Stimulated activated effector memory CD8-positive, alpha-beta T cell treated with anti-CD3 and anti-CD28 coated beads, Interleukin-12 subunit alpha, Interleukin-12 subunit beta, amount 100 ng/mL, for 72 hours (primary cell): Measurements from ENCODE around the gene SLC1A7.

Source experiments
- ATAC-seq: fragments of 150-1000 bp; cut with Tn5 transposase; 2 replicates; pipeline ENCODE4 v1.10.0; 2021
- DNase-seq, 2 donors: peaks; one replicate each; pipeline ENCODE4 v3.0.0; 2021 to 2022; ENCODE audit warnings: low spot score in 2 of 2
- H3K27ac Mint-ChIP-seq: one replicate; pipeline ENCODE4 v1.8.0; 2022; ENCODE audit warnings: mild to moderate bottlenecking, mixed read lengths
- H3K36me3 Mint-ChIP-seq: one replicate; pipeline ENCODE4 v1.8.0; 2022; ENCODE audit warnings: mild to moderate bottlenecking, mixed read lengths
- H3K4me1 Mint-ChIP-seq: one replicate; pipeline ENCODE4 v1.8.0; 2022; ENCODE audit warnings: mixed read lengths
- H3K4me3 Mint-ChIP-seq: one replicate; pipeline ENCODE4 v1.8.0; 2022; ENCODE audit warnings: mild to moderate bottlenecking, mixed read lengths
- H3K9me3 Mint-ChIP-seq: one replicate; pipeline ENCODE4 v1.8.0; 2022; ENCODE audit warnings: mixed read lengths

SLC1A7 gene

DNA sequence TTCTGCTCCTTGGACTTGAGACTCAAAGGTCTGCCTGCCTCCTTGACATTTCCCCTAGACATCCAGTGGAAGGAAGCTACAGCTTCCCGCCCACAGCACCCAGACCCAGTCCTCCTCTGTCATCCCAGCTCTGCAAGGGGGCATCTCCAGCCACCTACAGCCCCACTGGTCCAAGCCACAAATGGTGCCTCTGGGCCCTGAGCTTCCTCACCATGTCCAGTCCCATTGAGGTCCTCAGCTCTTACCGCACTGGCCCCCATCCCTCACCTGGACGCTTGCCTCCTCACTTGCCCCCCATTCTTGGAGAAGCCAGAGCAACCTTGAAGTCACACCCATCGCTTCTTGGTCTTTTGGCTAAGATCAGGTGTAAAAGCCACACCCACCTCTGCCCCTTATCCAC lies 67.2 kb downstream of the SLC1A7 start:
- Mint-ChIP-seq H3K4me3 (no peak overlapping the region), H3K36me3 (no peaks in the 10 kb centered on the region), H3K27ac (no peak overlapping the region), H3K9me3 (no peaks in the 10 kb centered on the region), H3K4me1 (peaks cover 11% of the 10 kb centered on the region)
- ATAC-seq (no peak), DNase-seq (no peak)

DNA sequence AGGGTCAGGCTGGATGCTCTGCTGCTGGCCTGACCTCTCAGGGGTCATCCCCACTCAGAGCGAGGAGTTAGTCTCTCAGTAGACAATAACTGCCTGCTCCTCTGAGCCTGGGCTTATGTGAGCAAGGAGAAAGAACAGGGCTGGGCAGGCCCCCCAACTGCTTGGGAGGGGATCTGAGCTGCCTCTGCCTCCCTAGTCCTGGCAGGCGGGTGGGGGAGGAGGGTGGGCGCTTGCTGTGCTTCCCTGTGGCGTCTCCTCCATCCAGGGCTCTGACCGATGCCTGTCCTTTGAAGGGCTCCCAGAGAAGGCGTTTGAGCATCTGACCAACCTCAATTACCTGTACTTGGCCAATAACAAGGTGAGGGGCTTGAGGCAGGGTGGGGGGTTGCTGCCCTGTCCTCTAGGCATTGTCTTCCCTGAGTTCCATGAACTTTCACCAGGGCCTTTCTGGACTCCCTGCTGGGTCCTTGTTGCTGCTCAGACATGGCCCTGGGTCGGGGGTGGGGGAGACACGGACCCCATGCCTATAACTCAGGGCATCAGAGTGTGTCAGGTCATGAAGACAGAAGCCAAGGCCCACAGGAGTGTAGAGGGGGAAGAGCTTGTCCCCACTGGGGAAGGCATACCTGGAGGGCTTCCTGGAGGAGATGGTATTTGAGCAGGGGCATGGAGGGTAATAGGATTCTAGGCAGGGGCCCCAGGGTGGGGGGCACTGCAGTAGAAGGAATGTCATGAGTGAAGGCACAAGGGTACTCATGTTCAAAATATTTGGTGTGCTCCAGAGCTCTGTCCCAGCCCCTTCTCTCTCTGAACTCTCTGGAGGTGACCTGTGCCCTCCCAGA lies 67.9 kb downstream of the SLC1A7 start:
- H3K9me3 Mint-ChIP-seq = no peaks in the 10 kb centered on the region
- H3K4me3 Mint-ChIP-seq = no peak overlapping the region
- H3K36me3 Mint-ChIP-seq = no peaks in the 10 kb centered on the region
- DNase-seq (no peak), ATAC-seq (no peak)
- peaks cover 11% of the 10 kb centered on the region for H3K4me1 Mint-ChIP-seq
- H3K27ac Mint-ChIP-seq = no peak overlapping the region

GRCh38 chr1:53073868-53074311 lies 68.5 kb downstream of the SLC1A7 start:
- ATAC-seq = no peak
- no peaks in the 10 kb centered on the region for H3K9me3 Mint-ChIP-seq
- H3K27ac Mint-ChIP-seq = no peak overlapping the region
- no peak overlapping the region for H3K4me3 Mint-ChIP-seq
- H3K4me1 Mint-ChIP-seq = peaks cover 11% of the 10 kb centered on the region
- no peak for DNase-seq
- no peaks in the 10 kb centered on the region for H3K36me3 Mint-ChIP-seq

- Mint-ChIP-seq H3K9me3 (no peaks in the 10 kb centered on the region), H3K36me3 (no peaks in the 10 kb centered on the region), H3K4me3 (no peak overlapping the region), H3K4me1 (peaks cover 11% of the 10 kb centered on the region), H3K27ac (no peak overlapping the region)
- DNase-seq (no peak), ATAC-seq (no peak)
These were observed 69.2 kb downstream of the SLC1A7 start for GRCh38 chr1:53073287-53073686.

DNA sequence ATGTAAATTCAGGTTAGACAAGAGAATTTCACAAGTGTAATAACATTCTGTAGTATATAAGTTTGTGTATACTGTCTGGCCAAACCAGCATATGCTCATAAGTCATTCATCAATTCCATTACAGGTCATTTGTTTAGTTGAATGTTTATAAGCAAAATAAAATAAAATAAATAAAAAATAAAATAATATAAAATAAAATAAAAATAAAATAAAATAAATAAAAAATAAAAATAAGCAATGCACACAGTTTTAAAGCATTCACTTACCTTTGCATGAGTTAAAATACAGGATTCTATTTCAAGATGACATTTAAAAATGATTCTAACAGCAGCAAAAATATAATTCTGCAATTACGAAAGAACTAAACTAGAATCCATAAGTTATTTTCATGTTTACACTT lies 70.5 kb downstream of the SLC1A7 start:
- Mint-ChIP-seq H3K27ac (peak overlapping the region; percentile 23), H3K36me3 (no peaks in the 10 kb centered on the region), H3K9me3 (no peaks in the 10 kb centered on the region), H3K4me3 (no peak overlapping the region), H3K4me1 (peaks cover 11% of the 10 kb centered on the region)
- no peak for DNase-seq
- no peak for ATAC-seq

DNA sequence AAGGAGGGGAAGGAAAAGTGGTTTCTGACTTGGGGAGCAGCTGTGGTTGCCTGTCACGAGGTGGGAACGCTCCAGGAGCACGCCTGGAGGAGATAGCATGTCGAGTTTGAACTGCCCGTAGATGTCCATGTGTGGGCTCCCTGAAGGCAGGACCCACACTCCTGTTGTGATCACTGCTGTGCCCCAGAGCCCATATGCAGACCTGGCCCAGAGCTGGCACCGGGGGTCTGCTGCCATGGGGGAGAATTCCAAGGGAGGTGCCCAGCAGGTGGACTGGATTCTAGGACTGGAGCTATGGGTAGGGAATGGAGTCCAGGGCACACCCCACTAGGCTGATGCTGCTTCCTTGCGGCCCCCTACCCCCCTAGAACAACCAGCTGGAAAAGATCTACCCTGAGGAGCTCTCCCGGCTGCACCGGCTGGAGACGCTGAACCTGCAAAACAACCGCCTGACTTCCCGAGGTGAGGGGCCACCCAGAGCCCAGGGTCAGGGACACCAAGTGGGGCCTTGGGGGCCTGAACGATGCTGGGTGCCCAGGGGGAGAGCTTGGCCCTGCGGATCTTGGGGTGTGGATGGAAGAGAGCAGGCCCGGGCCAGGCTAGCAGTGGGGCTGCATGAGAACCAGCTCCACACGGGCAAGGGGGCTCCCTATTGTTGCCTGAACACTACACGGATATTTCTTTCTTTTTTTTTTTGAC lies 71.1 kb downstream of the SLC1A7 start:
- ATAC-seq (no peak), DNase-seq (no peak)
- Mint-ChIP-seq H3K4me1 (peaks cover 11% of the 10 kb centered on the region), H3K27ac (peak overlapping the region; percentile 23), H3K9me3 (no peaks in the 10 kb centered on the region), H3K36me3 (no peaks in the 10 kb centered on the region), H3K4me3 (no peak overlapping the region)

DNA sequence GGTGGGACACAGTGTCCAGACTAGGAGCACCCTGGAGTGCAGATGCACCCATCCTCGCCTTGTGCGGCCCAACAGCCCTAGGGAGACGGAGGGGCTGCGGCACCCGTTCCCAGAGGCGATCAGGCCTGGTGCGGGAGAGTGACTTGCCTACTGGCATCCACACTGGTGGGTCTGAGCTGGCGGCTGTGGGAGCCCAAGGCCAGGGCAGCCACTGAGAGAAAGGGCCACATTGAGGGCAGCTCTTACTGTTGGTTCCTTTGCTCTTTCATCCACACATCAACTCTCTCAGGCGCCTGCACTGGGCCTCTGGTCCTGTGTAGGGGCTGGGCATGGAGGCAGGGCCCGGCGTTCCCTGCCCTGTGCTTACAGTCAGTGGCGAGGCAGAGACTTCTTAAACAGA lies 71.8 kb downstream of the SLC1A7 start:
- no peak for DNase-seq
- H3K4me1 Mint-ChIP-seq = peaks cover 11% of the 10 kb centered on the region

DNA sequence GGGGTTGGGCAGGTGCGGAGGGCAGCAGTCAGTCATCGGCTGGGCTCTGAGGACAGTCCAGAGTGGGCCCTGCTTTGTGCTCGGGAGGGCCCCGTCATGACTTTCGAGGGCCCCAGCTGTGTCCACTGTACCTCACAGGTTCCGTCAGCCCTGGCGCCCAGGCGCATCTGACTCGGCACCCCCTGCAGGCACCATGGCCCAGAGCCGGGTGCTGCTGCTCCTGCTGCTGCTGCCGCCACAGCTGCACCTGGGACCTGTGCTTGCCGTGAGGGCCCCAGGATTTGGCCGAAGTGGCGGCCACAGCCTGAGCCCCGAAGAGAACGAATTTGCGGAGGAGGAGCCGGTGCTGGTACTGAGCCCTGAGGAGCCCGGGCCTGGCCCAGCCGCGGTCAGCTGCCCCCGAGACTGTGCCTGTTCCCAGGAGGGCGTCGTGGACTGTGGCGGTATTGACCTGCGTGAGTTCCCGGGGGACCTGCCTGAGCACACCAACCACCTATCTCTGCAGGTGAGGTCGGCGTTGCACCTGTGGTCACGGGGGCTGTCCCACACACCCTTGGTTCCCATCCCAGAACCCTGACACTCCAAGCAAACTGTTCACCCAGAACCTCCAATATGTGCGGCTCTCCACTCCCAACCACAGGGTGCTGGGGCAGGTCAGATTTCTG lies 72.6 kb downstream of the SLC1A7 start:
- DNase-seq = no peak
- no peak overlapping the region for H3K4me3 Mint-ChIP-seq
- H3K27ac Mint-ChIP-seq = no peak overlapping the region
- H3K36me3 Mint-ChIP-seq = no peaks in the 10 kb centered on the region
- no peak for ATAC-seq
- H3K9me3 Mint-ChIP-seq = no peaks in the 10 kb centered on the region
- H3K4me1 Mint-ChIP-seq = peaks cover 2% of the 10 kb centered on the region

More for the DNA sequence above, 71.8 kb downstream of the SLC1A7 start:
- Mint-ChIP-seq H3K9me3 (no peaks in the 10 kb centered on the region), H3K4me3 (no peak overlapping the region), H3K36me3 (no peaks in the 10 kb centered on the region), H3K27ac (no peak overlapping the region)
- peak; percentile 22 for ATAC-seq

GRCh38 chr1:53069265-53069662 lies 73.2 kb downstream of the SLC1A7 start:
- no peaks in the 10 kb centered on the region for H3K4me1 Mint-ChIP-seq
- no peaks in the 10 kb centered on the region for H3K36me3 Mint-ChIP-seq
- ATAC-seq (no peak), DNase-seq (no peak)
- H3K4me3 Mint-ChIP-seq = no peak overlapping the region
- no peaks in the 10 kb centered on the region for H3K9me3 Mint-ChIP-seq
- H3K27ac Mint-ChIP-seq = peak overlapping the region; percentile 39

- DNase-seq = no peak
- no peaks in the 10 kb centered on the region for H3K9me3 Mint-ChIP-seq
- peak overlapping the region; percentile 39 for H3K27ac Mint-ChIP-seq
- ATAC-seq = no peak
- no peaks in the 10 kb centered on the region for H3K36me3 Mint-ChIP-seq
- H3K4me3 Mint-ChIP-seq = no peak overlapping the region
- H3K4me1 Mint-ChIP-seq = peaks cover 6% of the 10 kb centered on the region
These were observed 73.9 kb downstream of the SLC1A7 start for GRCh38 chr1:53068314-53069099.

- H3K4me3 Mint-ChIP-seq = no peak overlapping the region
- ATAC-seq = no peak
- no peak overlapping the region for H3K27ac Mint-ChIP-seq
- no peaks in the 10 kb centered on the region for H3K9me3 Mint-ChIP-seq
- DNase-seq = no peak
- H3K36me3 Mint-ChIP-seq = no peaks in the 10 kb centered on the region
- H3K4me1 Mint-ChIP-seq = peaks cover 11% of the 10 kb centered on the region
These were observed 74.6 kb downstream of the SLC1A7 start for GRCh38 chr1:53067886-53068285.

DNA sequence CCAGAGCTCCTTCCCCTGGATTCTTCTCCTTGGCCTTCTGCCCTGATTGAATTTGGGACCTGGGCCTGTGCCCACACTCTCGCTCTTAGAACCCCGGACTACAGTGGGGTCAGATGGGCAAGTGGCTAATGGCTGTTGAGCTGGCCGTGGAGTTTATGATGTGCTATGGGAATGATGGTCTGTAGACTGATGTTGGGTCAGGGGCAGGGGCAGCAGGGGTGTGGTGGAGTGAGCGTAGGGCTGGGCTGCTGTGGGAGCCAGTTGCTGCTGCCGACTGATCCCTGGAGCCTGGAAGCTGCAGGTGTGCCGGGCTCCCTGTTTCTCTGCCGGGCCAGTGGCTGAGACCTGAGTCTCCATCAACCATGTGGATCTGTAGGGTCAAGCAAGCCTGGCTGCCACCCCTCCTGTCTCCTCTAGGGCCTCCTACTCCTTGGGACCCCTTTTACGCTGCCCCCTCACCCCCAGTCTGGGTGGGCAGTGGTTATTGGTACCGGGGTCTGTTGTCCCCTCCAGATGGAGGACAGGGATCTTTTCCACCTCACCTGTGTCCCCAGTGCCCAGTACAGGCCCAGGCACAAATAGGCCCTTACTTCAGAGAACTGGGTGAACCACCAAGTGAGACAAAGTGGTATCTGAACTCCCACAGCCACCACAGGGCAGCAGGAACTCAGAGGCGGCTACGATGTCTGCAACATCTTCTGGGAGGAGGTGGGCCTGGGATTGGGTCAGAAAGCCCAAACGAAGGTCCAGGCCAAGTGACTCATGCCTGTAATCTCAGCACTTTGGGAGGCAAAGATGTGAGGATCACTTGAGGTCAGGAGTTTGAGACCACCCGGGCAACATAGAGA lies 75.3 kb downstream of the SLC1A7 start:
- ATAC-seq = no peak
- DNase-seq = no peak

DNA sequence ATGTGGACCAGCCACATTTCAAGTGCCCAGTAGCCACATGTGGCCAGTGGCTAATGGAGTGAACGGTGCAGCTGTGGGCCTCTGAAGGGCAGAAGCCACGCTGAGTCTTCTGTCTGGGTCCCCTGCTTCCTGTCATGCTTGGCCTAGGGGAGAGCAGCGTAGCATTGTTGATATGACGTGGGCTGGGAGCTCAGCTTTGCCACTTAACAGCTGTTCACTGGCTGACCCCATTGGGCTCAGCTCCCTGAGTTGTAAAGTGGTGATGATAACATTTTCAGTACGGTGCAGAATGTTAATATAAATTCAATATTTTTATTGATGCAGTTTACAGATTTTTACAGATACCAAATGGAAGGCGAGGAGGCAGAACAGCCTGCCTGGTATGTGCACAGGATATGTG lies 76.0 kb downstream of the SLC1A7 start:
- no peak overlapping the region for H3K27ac Mint-ChIP-seq
- H3K4me1 Mint-ChIP-seq = peaks cover 11% of the 10 kb centered on the region
- no peaks in the 10 kb centered on the region for H3K36me3 Mint-ChIP-seq
- H3K4me3 Mint-ChIP-seq = no peak overlapping the region
- DNase-seq = no peak
- H3K9me3 Mint-ChIP-seq = no peaks in the 10 kb centered on the region
- ATAC-seq = no peak

More for the DNA sequence above, 75.3 kb downstream of the SLC1A7 start:
- Mint-ChIP-seq H3K27ac (no peak overlapping the region), H3K9me3 (no peaks in the 10 kb centered on the region), H3K36me3 (no peaks in the 10 kb centered on the region), H3K4me3 (no peak overlapping the region), H3K4me1 (peaks cover 11% of the 10 kb centered on the region)

DNA sequence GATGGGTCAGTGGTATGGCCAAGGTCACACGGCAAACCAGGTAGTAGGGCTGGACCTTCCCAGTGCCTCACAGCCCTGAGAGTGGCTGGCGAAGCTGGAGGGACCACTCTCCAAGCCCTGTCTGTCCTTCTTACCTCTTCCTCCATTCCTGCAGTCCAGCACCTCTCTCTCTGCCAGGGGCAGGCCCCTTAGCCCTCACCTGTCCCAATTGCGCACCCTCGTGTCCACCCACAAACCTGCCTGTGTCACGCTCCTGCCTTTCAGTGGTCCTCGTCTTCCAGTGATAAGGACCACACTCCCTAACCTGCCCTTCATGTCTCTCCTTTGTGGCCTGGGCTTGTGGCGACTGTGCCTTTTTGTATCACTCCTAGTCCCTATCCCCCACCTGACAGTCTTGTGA lies 77.0 kb downstream of the SLC1A7 start:
- ATAC-seq = no peak
- H3K4me3 Mint-ChIP-seq = no peak overlapping the region
- no peak for DNase-seq
- no peak overlapping the region for H3K27ac Mint-ChIP-seq
- peaks cover 11% of the 10 kb centered on the region for H3K4me1 Mint-ChIP-seq
- no peaks in the 10 kb centered on the region for H3K36me3 Mint-ChIP-seq
- H3K9me3 Mint-ChIP-seq = no peaks in the 10 kb centered on the region
